ENCODE data around the gene POLR3F. TPM values are rescaled to one million over a fixed set of nuclear protein-coding genes. Genes with fewer than 3 reads are reported as not detected.

POLR3F gene, protein sequence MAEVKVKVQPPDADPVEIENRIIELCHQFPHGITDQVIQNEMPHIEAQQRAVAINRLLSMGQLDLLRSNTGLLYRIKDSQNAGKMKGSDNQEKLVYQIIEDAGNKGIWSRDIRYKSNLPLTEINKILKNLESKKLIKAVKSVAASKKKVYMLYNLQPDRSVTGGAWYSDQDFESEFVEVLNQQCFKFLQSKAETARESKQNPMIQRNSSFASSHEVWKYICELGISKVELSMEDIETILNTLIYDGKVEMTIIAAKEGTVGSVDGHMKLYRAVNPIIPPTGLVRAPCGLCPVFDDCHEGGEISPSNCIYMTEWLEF
- 10 to 100 TPM in 1 of 2 experiments, 1 to 10 TPM in 1; 7.7 to 10.1 TPM for total RNA-seq

- peak; percentile 94 for DNase-seq
- ChIA-PET POLR2A (interaction anchor here (0.6 to 5.2 kb wide), 18 partner anchors 9 to 1560 kb away, joined by 3 to 89 read pairs (median 4); partner anchors contain the start of genes DTD1, KAT14, PET117 and RBBP9), CTCF (interaction anchor here (0.9 to 2.9 kb wide), 6 partner anchors 23 to 54 kb away, joined by 3 to 21 read pairs (median 4); partner anchors contain the start of gene SEC23B)
- peaks cover 7% of the 10 kb centered on the region for H3K36me3 Mint-ChIP-seq (ENCODE audit: low read depth)
- H3K27ac Mint-ChIP-seq, result peak within 1 kb of the TSS; percentile 81
- peak within 1 kb of the TSS; percentile 95 for H3K4me3 Mint-ChIP-seq
- peaks cover 30% of the 10 kb centered on the region for H3K4me1 Mint-ChIP-seq
- H3K27me3 Mint-ChIP-seq, result no peaks in the 10 kb centered on the region
- H3K9me3 Mint-ChIP-seq, result no peaks in the 10 kb centered on the region
Observed at GRCh38 chr20:18466894-18467730, at the start of gene POLR3F, which contains the start of gene DZANK1. TSS of gene POLR3F (plus strand) at chr20:18467390. CDS start at chr20:18467507, 117 bp downstream. TSS of gene DZANK1 (minus strand) at chr20:18467030. CDS start at chr20:18465358, 1,672 bp downstream.

DNA sequence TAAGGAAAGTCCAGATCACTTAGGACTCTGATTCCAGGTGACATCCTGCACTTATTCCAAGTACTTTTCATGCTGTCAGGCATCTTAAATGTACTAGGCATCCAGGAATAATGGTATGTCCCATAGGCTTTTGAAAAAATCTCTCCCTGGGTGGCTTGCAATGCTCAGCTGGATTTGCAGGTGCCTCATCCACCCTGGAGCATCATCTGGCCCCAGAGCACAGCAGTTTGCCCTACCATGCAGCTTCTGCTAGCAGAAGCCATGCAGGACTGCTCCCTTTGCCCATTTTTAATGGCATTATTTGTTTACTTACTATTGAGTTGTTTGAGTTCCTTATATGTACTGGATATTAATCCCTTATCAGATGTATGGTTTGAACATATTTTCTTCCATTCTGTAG, 45.6 kb upstream of the POLR3F start:
- DNase-seq, result no peak
- Mint-ChIP-seq H3K36me3 (ENCODE audit: low read depth) (no peaks in the 10 kb centered on the region), H3K4me3 (no peak overlapping the region), H3K27me3 (no peaks in the 10 kb centered on the region), H3K27ac (no peak overlapping the region), H3K9me3 (no peaks in the 10 kb centered on the region), H3K4me1 (no peaks in the 10 kb centered on the region)
- ChIA-PET CTCF (no interaction called here), POLR2A (no interaction called here)

GRCh38 chr20:18427214-18427613, 40.0 kb upstream of the POLR3F start:
- H3K9me3 Mint-ChIP-seq, result no peaks in the 10 kb centered on the region
- H3K4me1 Mint-ChIP-seq, result no peaks in the 10 kb centered on the region
- no peaks in the 10 kb centered on the region for H3K27me3 Mint-ChIP-seq
- POLR2A ChIA-PET, result no interaction called here
- H3K4me3 Mint-ChIP-seq, result no peak overlapping the region
- no peaks in the 10 kb centered on the region for H3K36me3 Mint-ChIP-seq (ENCODE audit: low read depth)
- CTCF ChIA-PET, result no interaction called here
- no peak overlapping the region for H3K27ac Mint-ChIP-seq
- no peak for DNase-seq

DNA sequence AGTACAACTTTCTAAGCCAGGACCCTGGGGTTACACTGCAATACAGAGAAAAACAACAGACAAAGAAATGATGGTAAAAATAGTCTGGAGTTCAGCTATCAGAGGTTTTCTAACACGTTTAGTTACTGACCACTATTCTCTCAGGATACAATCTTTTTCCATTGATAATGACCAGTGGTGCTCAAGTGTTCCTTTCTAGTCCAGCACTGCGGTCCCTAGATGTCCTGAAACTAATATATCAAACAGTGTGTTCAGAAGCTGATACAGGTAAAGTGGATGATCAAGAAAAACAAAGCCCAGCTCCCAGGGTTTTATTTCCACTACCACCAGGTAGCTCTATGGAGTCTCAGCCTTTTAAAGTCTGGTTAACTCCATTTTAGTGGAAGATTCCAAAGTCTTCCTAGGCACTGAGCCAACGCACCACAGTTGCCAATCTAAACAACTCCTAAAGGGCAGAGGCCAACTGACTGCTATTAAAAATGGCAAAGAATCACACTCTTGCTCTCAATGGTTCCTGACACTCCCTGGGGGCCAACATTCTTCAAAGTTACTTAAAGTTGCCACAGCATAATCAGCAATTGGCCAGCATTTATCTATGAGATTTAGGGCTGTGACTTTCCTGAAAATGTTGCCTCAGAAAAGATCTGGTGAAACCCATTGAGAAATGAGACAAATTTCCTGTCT, 38.6 kb upstream of the POLR3F start:
- H3K4me3 Mint-ChIP-seq, result no peak overlapping the region
- no peaks in the 10 kb centered on the region for H3K27me3 Mint-ChIP-seq
- no peaks in the 10 kb centered on the region for H3K36me3 Mint-ChIP-seq (ENCODE audit: low read depth)
- no peaks in the 10 kb centered on the region for H3K4me1 Mint-ChIP-seq
- DNase-seq, result no peak
- H3K27ac Mint-ChIP-seq, result no peak overlapping the region
- ChIA-PET CTCF (interaction anchor here (1.2 kb wide), 1 partner anchor 15 kb away, joined by 3 read pairs; no protein-coding TSS in a partner anchor), POLR2A (no interaction called here)
- H3K9me3 Mint-ChIP-seq, result no peaks in the 10 kb centered on the region

- no peaks in the 10 kb centered on the region for H3K27me3 Mint-ChIP-seq
- ChIA-PET CTCF (no interaction called here), POLR2A (no interaction called here)
- DNase-seq, result no peak
- no peak overlapping the region for H3K27ac Mint-ChIP-seq
- no peaks in the 10 kb centered on the region for H3K4me1 Mint-ChIP-seq
- H3K36me3 Mint-ChIP-seq (ENCODE audit: low read depth), result no peaks in the 10 kb centered on the region
- H3K4me3 Mint-ChIP-seq, result no peak overlapping the region
- no peaks in the 10 kb centered on the region for H3K9me3 Mint-ChIP-seq
Observed at GRCh38 chr20:18430172-18430826, 36.9 kb upstream of the POLR3F start.

GRCh38 chr20:18431206-18431605, 36.0 kb upstream of the POLR3F start:
- Mint-ChIP-seq H3K27me3 (no peaks in the 10 kb centered on the region), H3K9me3 (no peaks in the 10 kb centered on the region), H3K4me3 (no peak overlapping the region), H3K4me1 (no peaks in the 10 kb centered on the region), H3K36me3 (ENCODE audit: low read depth) (no peaks in the 10 kb centered on the region), H3K27ac (no peak overlapping the region)
- POLR2A ChIA-PET, result interaction anchor here (0.6 to 1.6 kb wide), 2 partner anchors 11 to 160 kb away, joined by 3 to 4 read pairs; no protein-coding TSS in a partner anchor
- DNase-seq, result no peak
- CTCF ChIA-PET, result no interaction called here

DNA sequence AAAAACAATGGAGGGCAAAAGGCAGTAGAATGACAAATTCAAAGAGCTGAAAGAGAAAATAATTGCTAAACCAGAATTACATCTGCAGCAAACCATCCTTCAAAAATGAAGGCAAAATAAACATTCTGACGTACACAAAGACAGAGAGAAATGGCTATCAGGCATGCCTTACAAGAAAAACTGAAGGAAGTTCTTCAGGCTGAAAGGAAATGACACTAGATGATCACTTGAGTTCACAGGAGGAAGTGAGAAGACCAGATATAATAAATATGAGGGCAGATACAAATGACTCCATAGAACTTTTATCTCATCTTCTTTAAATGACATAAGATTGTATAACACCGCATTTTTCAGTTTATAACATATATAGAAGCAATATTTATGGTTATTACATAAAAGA, 30.3 kb upstream of the POLR3F start:
- Mint-ChIP-seq H3K27ac (no peak overlapping the region), H3K9me3 (no peaks in the 10 kb centered on the region), H3K36me3 (ENCODE audit: low read depth) (no peaks in the 10 kb centered on the region), H3K4me1 (peaks cover 5% of the 10 kb centered on the region), H3K27me3 (no peaks in the 10 kb centered on the region), H3K4me3 (no peak overlapping the region)
- POLR2A ChIA-PET, result interaction anchor here (1.7 kb wide), 1 partner anchor 71 kb away, joined by 3 read pairs; the partner anchor contains the start of gene SEC23B
- no peak for DNase-seq
- CTCF ChIA-PET, result no interaction called here

DNA sequence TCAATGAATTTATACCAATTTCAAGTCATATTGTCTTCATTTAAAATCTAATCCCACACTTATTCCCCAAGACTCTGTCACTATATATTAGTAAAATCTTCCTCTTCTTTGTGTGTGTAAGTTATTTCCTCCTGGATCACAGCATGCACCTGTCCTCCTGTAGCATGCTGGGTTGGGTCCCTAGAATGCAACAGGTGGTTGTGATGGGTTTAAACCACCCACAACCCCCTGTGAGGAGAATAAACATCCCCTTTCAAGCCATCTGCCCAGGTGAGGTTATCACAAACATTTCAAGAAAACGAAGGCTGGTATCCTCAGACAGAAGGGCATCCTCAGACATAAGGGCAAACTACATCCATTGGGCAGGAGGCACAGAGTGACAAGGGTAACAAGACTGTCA, 26.8 kb upstream of the POLR3F start:
- no peak for DNase-seq
- no peak overlapping the region for H3K4me3 Mint-ChIP-seq
- no peaks in the 10 kb centered on the region for H3K9me3 Mint-ChIP-seq
- CTCF ChIA-PET, result no interaction called here
- H3K27ac Mint-ChIP-seq, result no peak overlapping the region
- H3K4me1 Mint-ChIP-seq, result peaks cover 5% of the 10 kb centered on the region
- H3K36me3 Mint-ChIP-seq (ENCODE audit: low read depth), result no peaks in the 10 kb centered on the region
- POLR2A ChIA-PET, result no interaction called here
- H3K27me3 Mint-ChIP-seq, result no peaks in the 10 kb centered on the region

DNA sequence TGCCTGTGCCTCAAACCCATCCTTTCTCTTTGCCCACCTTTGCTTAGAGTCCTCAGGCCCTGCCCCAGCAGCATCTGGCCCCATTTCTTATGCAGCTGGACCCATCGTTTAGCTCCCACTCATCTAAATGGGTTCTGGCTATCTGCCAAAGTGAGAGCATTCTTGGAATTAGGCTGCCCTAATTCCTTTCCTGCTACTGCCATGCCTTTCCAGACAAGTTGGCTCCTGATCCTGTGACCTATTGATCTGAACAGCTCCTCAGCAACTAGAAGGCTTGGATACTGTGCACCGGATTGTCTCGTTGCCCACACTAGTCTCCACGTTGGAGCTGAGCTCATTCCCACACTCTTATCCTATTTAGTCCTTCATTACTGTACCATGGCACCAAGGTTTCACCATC, 23.3 kb upstream of the POLR3F start:
- Mint-ChIP-seq H3K27me3 (no peaks in the 10 kb centered on the region), H3K4me1 (no peaks in the 10 kb centered on the region), H3K36me3 (ENCODE audit: low read depth) (no peaks in the 10 kb centered on the region), H3K4me3 (no peak overlapping the region), H3K9me3 (no peaks in the 10 kb centered on the region), H3K27ac (no peak overlapping the region)
- POLR2A ChIA-PET, result interaction anchor here (1.2 kb wide), 1 partner anchor 9 kb away, joined by 4 read pairs; no protein-coding TSS in a partner anchor
- CTCF ChIA-PET, result no interaction called here
- DNase-seq, result no peak

GRCh38 chr20:18456600-18456999, 10.6 kb upstream of the POLR3F start:
- ChIA-PET CTCF (no interaction called here), POLR2A (interaction anchor here (1.1 to 1.2 kb wide), 2 partner anchors 11 to 51 kb away, joined by 3 read pairs; partner anchors contain the start of genes DZANK1 and POLR3F)
- Mint-ChIP-seq H3K27me3 (no peaks in the 10 kb centered on the region), H3K4me3 (no peak overlapping the region), H3K9me3 (no peaks in the 10 kb centered on the region), H3K4me1 (no peaks in the 10 kb centered on the region), H3K36me3 (ENCODE audit: low read depth) (no peaks in the 10 kb centered on the region), H3K27ac (no peak overlapping the region)
- DNase-seq, result no peak

GRCh38 chr20:18465536-18466200, 1.5 kb upstream of the POLR3F start:
- peaks cover 30% of the 10 kb centered on the region for H3K4me1 Mint-ChIP-seq

GRCh38 chr20:18466574-18466893, 656 bp upstream of the POLR3F start:
- Mint-ChIP-seq H3K9me3 (no peaks in the 10 kb centered on the region), H3K27me3 (no peaks in the 10 kb centered on the region), H3K4me3 (peak overlapping the region; percentile 95), H3K4me1 (peaks cover 30% of the 10 kb centered on the region), H3K27ac (no peak overlapping the region), H3K36me3 (ENCODE audit: low read depth) (peaks cover 7% of the 10 kb centered on the region)
- CTCF ChIA-PET, result interaction anchor here (0.9 to 2.9 kb wide), 4 partner anchors 29 to 52 kb away, joined by 3 to 21 read pairs (median 4); partner anchors contain the start of gene SEC23B
- POLR2A ChIA-PET, result interaction anchor here (0.6 to 5.2 kb wide), 14 partner anchors 8 to 1561 kb away, joined by 3 to 89 read pairs (median 4); partner anchors contain the start of genes DTD1, RBBP9, SEC23B and SMIM26
- DNase-seq, result no peak

More at GRCh38 chr20:18465536-18466200, 1.5 kb upstream of the POLR3F start:
- no peak for DNase-seq
- POLR2A ChIA-PET, result interaction anchor here (3.2 to 5.2 kb wide), 2 partner anchors 32 to 42 kb away, joined by 37 to 89 read pairs; partner anchors contain the start of genes RBBP9 and SEC23B
- Mint-ChIP-seq H3K4me3 (peak overlapping the region; percentile 12), H3K9me3 (no peaks in the 10 kb centered on the region), H3K36me3 (ENCODE audit: low read depth) (peaks cover 4% of the 10 kb centered on the region), H3K27ac (no peak overlapping the region), H3K27me3 (no peaks in the 10 kb centered on the region)
- CTCF ChIA-PET, result interaction anchor here (2.9 kb wide), 1 partner anchor 42 kb away, joined by 21 read pairs; the partner anchor contains the start of gene SEC23B
